K562 (cell line): ENCODE data around the gene IL12A. TPM values are rescaled to one million over a fixed set of nuclear protein-coding genes. Genes with fewer than 3 reads are reported as not detected.

Experiments
- ATAC-seq: fragments of 200-7000 bp; cut with Tn5 transposase; 3 replicates; pipeline ENCODE4 v1.9.1; 2020; ENCODE audit warnings: moderate library complexity
- BruUV-seq: library from RNA; stranded (reverse); fragments of 400-500 nt; replicated peaks from 2 replicates; lab custom pipeline; 2021; lab: Mats Ljungman, UMichigan
- CTCF ChIA-PET: fragments of 300-600 bp; formaldehyde crosslinking; extraction: SDS; loops from one replicate; lab custom pipeline; 2021; ENCODE audit warnings: low intra/inter-chr PET ratio; lab: Yijun Ruan, JAX
- POLR2A ChIA-PET: fragments of 300-600, 350-650 bp; sonication (Branson Sonifier 250); formaldehyde crosslinking; extraction: SDS; loops from one replicate; lab custom pipeline; 2021; ENCODE audit warnings: antibody characterized with exemption, inconsistent platforms; lab: Yijun Ruan, JAX
- DNase-seq, 4 experiments: peaks; one replicate each; pipeline versions ENCODE4 v3.0.0 to v3.0.0-alpha.2; 2011 to 2018; ENCODE audit warnings: low spot score in 3 of 4, mixed read lengths in 3 of 4; ENCODE audit errors: extremely low read depth in 1 of 4
- FAIRE-seq: peaks from 2 replicates; lab custom pipeline; 2011; peaks lifted over from hg19 to GRCh38; lab: Jason Lieb, UNC
- H2AFZ ChIP-seq: 2 replicates; pipeline ENCODE4 v1.6.0; 2011; ENCODE audit warnings: low read depth, low read length, control low read depth, inconsistent platforms
- H3K27ac ChIP-seq: fragments of 200-600 bp; 3 replicates; pipeline ENCODE4 v1.8.0; 2011; ENCODE audit warnings: low read depth, mild to moderate bottlenecking, control low read depth, inconsistent platforms, low read length, moderate library complexity, mixed read lengths; ENCODE audit errors: extremely low read depth
- H3K27me3 ChIP-seq, 2 experiments: fragments of 300-600 bp in 1 of 2; 2 replicates in 1 of 2; 3 replicates in 1 of 2; pipeline versions ENCODE4 v1.6.0 to v1.8.0; 2011; ENCODE audit warnings: inconsistent platforms in 2 of 2, low read length in 2 of 2, mild to moderate bottlenecking in 1 of 2, mixed read lengths in 1 of 2, moderate library complexity in 1 of 2; ENCODE audit not compliant: control insufficient read depth in 2 of 2, insufficient read depth in 2 of 2
- H3K36me3 ChIP-seq: fragments of 300-600 bp; 3 replicates; pipeline ENCODE4 v1.8.0; 2011; ENCODE audit warnings: mild to moderate bottlenecking, low read length, inconsistent platforms; ENCODE audit not compliant: control insufficient read depth, insufficient read depth
- H3K4me1 ChIP-seq, 2 experiments: fragments of 200-600 bp in 1 of 2; replicated peaks in 1 of 2; 2 replicates in 1 of 2; 3 replicates in 1 of 2; pipeline versions ENCODE4 v1.5.1 to v1.8.0; 2011; ENCODE audit warnings: inconsistent platforms in 2 of 2, low read length in 2 of 2, mild to moderate bottlenecking in 1 of 2, mixed read lengths in 1 of 2, moderate library complexity in 1 of 2; ENCODE audit not compliant: control insufficient read depth in 2 of 2, insufficient read depth in 2 of 2
- H3K4me2 ChIP-seq: 2 replicates; pipeline ENCODE4 v1.6.1; 2011; ENCODE audit warnings: low read length, control low read depth, inconsistent platforms, mixed read lengths; ENCODE audit not compliant: insufficient read depth
- H3K4me3 ChIP-seq: fragments of 200-600 bp; sonication (generic), shearing (Covaris generic); 2 replicates; pipeline ENCODE4 v1.5.1; 2016; ENCODE audit warnings: control low read depth, inconsistent platforms
- H3K79me2 ChIP-seq: fragments of 200-600 bp; 3 replicates; pipeline ENCODE4 v1.8.0; 2011; ENCODE audit warnings: low read length, inconsistent platforms; ENCODE audit not compliant: control insufficient read depth, insufficient read depth
- H3K9ac ChIP-seq, 2 experiments: 2 replicates each; pipeline versions ENCODE4 v1.6.0 to v1.6.1; 2011; ENCODE audit warnings: low read depth in 2 of 2, low read length in 2 of 2, control low read depth in 1 of 2, inconsistent platforms in 1 of 2, mild to moderate bottlenecking in 1 of 2, mixed read lengths in 1 of 2; ENCODE audit not compliant: insufficient read depth in 1 of 2
- H3K9me1 ChIP-seq: one replicate; pipeline ENCODE4 v1.6.0; 2011; ENCODE audit warnings: inconsistent platforms, mild to moderate bottlenecking, low read length, moderate library complexity; ENCODE audit not compliant: control insufficient read depth, insufficient read depth
- H3K9me3 ChIP-seq: replicated peaks from 2 replicates; pipeline ENCODE4 v1.5.1; 2011; ENCODE audit warnings: low read depth, low read length, inconsistent platforms; ENCODE audit not compliant: control insufficient read depth, insufficient read depth
- H4K20me1 ChIP-seq: replicated peaks from 2 replicates; pipeline ENCODE4 v1.6.1; 2011; ENCODE audit warnings: low read length, inconsistent platforms, mixed read lengths; ENCODE audit not compliant: control insufficient read depth, insufficient read depth
- CBFA2T2 ChIP-seq: fragments of 450-650 bp; conservative IDR thresholded peaks from 2 replicates; pipeline ENCODE4 v1.6.1; 2017; ENCODE audit warnings: mild to moderate bottlenecking
- TFE3 ChIP-seq: fragments of 450-650 bp; formaldehyde crosslinking; IDR thresholded peaks from 2 replicates; pipeline ENCODE4 v1.4.0; 2020; ENCODE audit warnings: mild to moderate bottlenecking, mixed read lengths
- ZBTB43 ChIP-seq: sonication (generic); formaldehyde crosslinking; IDR thresholded peaks from 2 replicates; pipeline ENCODE4 v1.8.0; 2023; ENCODE audit warnings: mild to moderate bottlenecking, missing genetic modification reagents
- WGBS: fragments of 100-300 bp; shearing (Covaris generic); methylation state at CpG from one replicate; pipeline ENCODE4 v1.1.6; 2016; ENCODE audit warnings: low coverage, mixed read lengths; ENCODE audit not compliant: insufficient coverage; ENCODE audit errors: missing lambda C conversion rate; 5-methylcytosine and 5-hydroxymethylcytosine counted together
- in situ Hi-C: fragments of 300-500 bp; cut with MboI; formaldehyde crosslinking; loops from 4 replicates; pipeline ENCODE4 v1.15.0; 2018; ENCODE audit warnings: inconsistent platforms, mixed read lengths
- intact Hi-C: fragments of 100-400 bp; cut with micrococcal nuclease; formaldehyde crosslinking; loops from 2 replicates; pipeline ENCODE4 v1.14.2; 2022
- polyA plus RNA-seq, 8 experiments: library from polyadenylated mRNA; depleted of rRNA in 4 of 8; stranded (reverse) in 5 of 8; unstranded in 3 of 8; fragments of >200 nt; fragmentation: Nextera tagmentation in 2 of 8; fragmentation: Illumina TruSeq in 1 of 8; extraction: Ambion mirVana in 2 of 8; extraction: Trizol in 1 of 8; gene quantifications; 2 replicates each; pipeline versions ENCODE4 v1.2.1 to v1.2.3, GENCODE V29; 2011 to 2014; ENCODE audit warnings: inconsistent platforms in 1 of 8, missing spikeins in 1 of 8
- total RNA-seq, 7 experiments: library from RNA; depleted of rRNA in 6 of 7; stranded (reverse); fragments of >200 nt in 6 of 7; fragmentation: Illumina TruSeq in 2 of 7; extraction: Trizol in 2 of 7; gene quantifications; 2 replicates each; pipeline versions ENCODE4 v1.2.1 to v1.2.3, GENCODE V29; 2011 to 2021; ENCODE audit warnings: low replicate concordance in 1 of 7
- TF ChIP-seq, protein P1 (sequence below): fragments of 250-450 bp; sonication (Bioruptor Pico); IDR thresholded peaks from 2 replicates; pipeline ENCODE4 v1.5.0; 2020; ENCODE audit warnings: mild to moderate bottlenecking, borderline replicate concordance

The IL12A gene
- total and polyA plus RNA-seq, 9 of the 15 experiments (the other 6 are each of a cell fraction or from before 2014, with no cell fraction given) = not detected

DNA sequence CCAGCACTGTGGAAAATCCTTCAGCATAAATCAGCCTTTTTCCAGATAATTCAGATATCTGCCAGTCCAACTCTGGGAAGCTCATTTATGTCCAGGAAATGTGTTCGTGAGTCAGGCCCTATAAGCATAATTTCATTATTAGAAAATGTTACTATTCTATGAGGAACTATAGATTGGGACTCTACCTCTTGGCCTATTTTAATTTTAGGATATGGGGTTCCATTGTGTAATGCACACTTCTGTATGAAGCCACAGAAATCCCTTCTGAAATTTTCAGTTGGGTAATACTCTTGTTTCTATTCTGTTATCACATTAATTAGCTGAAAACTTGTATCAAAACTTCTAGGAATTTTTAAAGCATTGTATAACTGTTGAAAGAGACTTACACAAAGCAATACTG, 43.9 kb upstream of the IL12A start (continued):
- no peak for TF ChIP-seq ZBTB43 (CRISPR knock-in tag)
- TF ChIP-seq, all 486 proteins: peak for 0

- Histone ChIP-seq H3K4me3 (no peak overlapping the region), H3K4me2 (no peak overlapping the region), H2AFZ (no peak overlapping the region), H3K79me2 (no peaks in the 10 kb centered on the region), H4K20me1 (no peaks in the 10 kb centered on the region), H3K27ac (no peak overlapping the region), H3K36me3 (no peaks in the 10 kb centered on the region), H3K27me3 (no peaks in the 10 kb centered on the region), H3K9me1 (no peaks in the 10 kb centered on the region), H3K9ac (no peak overlapping the region), H3K9me3 (no peaks in the 10 kb centered on the region), H3K4me1 (no peaks in the 10 kb centered on the region)
- FAIRE-seq (no peak), ATAC-seq (no peak), DNase-seq (no peak)
- POLR2A ChIA-PET = no interaction called here
- TF ChIP-seq, protein P1, sequence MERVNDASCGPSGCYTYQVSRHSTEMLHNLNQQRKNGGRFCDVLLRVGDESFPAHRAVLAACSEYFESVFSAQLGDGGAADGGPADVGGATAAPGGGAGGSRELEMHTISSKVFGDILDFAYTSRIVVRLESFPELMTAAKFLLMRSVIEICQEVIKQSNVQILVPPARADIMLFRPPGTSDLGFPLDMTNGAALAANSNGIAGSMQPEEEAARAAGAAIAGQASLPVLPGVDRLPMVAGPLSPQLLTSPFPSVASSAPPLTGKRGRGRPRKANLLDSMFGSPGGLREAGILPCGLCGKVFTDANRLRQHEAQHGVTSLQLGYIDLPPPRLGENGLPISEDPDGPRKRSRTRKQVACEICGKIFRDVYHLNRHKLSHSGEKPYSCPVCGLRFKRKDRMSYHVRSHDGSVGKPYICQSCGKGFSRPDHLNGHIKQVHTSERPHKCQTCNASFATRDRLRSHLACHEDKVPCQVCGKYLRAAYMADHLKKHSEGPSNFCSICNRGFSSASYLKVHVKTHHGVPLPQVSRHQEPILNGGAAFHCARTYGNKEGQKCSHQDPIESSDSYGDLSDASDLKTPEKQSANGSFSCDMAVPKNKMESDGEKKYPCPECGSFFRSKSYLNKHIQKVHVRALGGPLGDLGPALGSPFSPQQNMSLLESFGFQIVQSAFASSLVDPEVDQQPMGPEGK (CRISPR knock-in tag) = no peak
- TF ChIP-seq CBFA2T2 (no peak), TFE3 (CRISPR knock-in tag) (peak; percentile 60)
- CTCF ChIA-PET = no interaction called here
- intact Hi-C loops = no loop called here
- WGBS = 3% methylated on average over 2 of the region's 2 CpGs
- in situ Hi-C loops = no loop called here
- no TSS peak for BruUV-seq
Measured at GRCh38 chr3:159945930-159946329, 42.7 kb upstream of the IL12A start.
